HEK293 (cell line): Measurements from ENCODE around the gene BRI3.

Experiments used
- CTCF ChIA-PET: fragments of 350-600 bp; formaldehyde crosslinking; extraction: SDS; loops from one replicate; lab custom pipeline; 2021; ENCODE audit warnings: antibody characterized with exemption; lab: Yijun Ruan, JAX
- POLR2A ChIA-PET: fragments of 300-600 bp; formaldehyde crosslinking; extraction: SDS; loops from one replicate; lab custom pipeline; 2020; ENCODE audit warnings: antibody characterized with exemption, inconsistent platforms; lab: Yijun Ruan, JAX
- H3K27ac ChIP-seq: fragments of 200-500 bp; sonication (Bioruptor generic); 2 replicates; pipeline ENCODE4 v1.5.1; 2014; ENCODE audit warnings: low read depth, low read length, control low read depth, inconsistent platforms; ENCODE audit errors: extremely low read depth
- H3K36me3 ChIP-seq, 2 experiments: fragments of 200-500 bp in 1 of 2; sonication (Bioruptor generic) in 1 of 2; 1 replicate in 1 of 2; 2 replicates in 1 of 2; pipeline ENCODE4 v1.5.1; 2014 to 2017; ENCODE audit warnings: inconsistent platforms in 2 of 2, low read length in 2 of 2; ENCODE audit not compliant: control insufficient read depth in 2 of 2, insufficient read depth in 1 of 2
- H3K4me1 ChIP-seq: fragments of 200-500 bp; sonication (Bioruptor generic); 2 replicates; pipeline ENCODE4 v1.5.1; 2014; ENCODE audit warnings: mild to moderate bottlenecking, low read length, inconsistent platforms; ENCODE audit not compliant: control insufficient read depth, insufficient read depth
- H3K4me3 ChIP-seq: 2 replicates; pipeline ENCODE4 v1.5.1; 2011; ENCODE audit warnings: low read depth, mild to moderate bottlenecking, control low read depth, low read length, moderate library complexity
- H3K9me3 ChIP-seq: fragments of 200-500 bp; sonication (Bioruptor generic); 2 replicates; pipeline ENCODE4 v1.5.1; 2014; ENCODE audit warnings: low read depth, low read length, inconsistent platforms; ENCODE audit not compliant: control insufficient read depth, insufficient read depth
- CTCF ChIP-seq: fragments of 450-650 bp; formaldehyde crosslinking; IDR thresholded peaks from 2 replicates; pipeline ENCODE4 v1.5.1; 2016; ENCODE audit warnings: missing biosample characterization, missing genetic modification characterization
- GLIS2 ChIP-seq: fragments of 450-650 bp; formaldehyde crosslinking; IDR thresholded peaks from 2 replicates; pipeline ENCODE4 v1.5.1; 2016; ENCODE audit warnings: missing biosample characterization, missing genetic modification characterization
- HOXC10 ChIP-seq: sonication (generic); formaldehyde crosslinking; IDR thresholded peaks from 2 replicates; pipeline ENCODE4 v1.8.1; 2023; ENCODE audit warnings: mild to moderate bottlenecking, missing genetic modification reagents
- KLF10 ChIP-seq: fragments of 450-650 bp; IDR thresholded peaks from 2 replicates; pipeline ENCODE4 v1.5.1; 2018; ENCODE audit warnings: missing biosample characterization, mild to moderate bottlenecking, missing genetic modification characterization
- KLF8 ChIP-seq: fragments of 450-650 bp; formaldehyde crosslinking; IDR thresholded peaks from 2 replicates; pipeline ENCODE4 v1.5.1; 2016; ENCODE audit warnings: missing biosample characterization, missing genetic modification characterization
- PRDM1 ChIP-seq: fragments of 450-650 bp; formaldehyde crosslinking; IDR thresholded peaks from 2 replicates; pipeline ENCODE4; 2016; ENCODE audit warnings: missing biosample characterization, missing genetic modification characterization
- SP3 ChIP-seq: fragments of 450-650 bp; formaldehyde crosslinking; IDR thresholded peaks from 2 replicates; pipeline ENCODE4 v1.5.1; 2016; ENCODE audit warnings: missing biosample characterization, missing genetic modification characterization
- ZBTB10 ChIP-seq: fragments of 450-650 bp; formaldehyde crosslinking; IDR thresholded peaks from 2 replicates; pipeline ENCODE4 v1.5.1; 2016; ENCODE audit warnings: missing biosample characterization, missing genetic modification characterization
- ZFP37 ChIP-seq: fragments of 450-650 bp; formaldehyde crosslinking; IDR thresholded peaks from 2 replicates; pipeline ENCODE4 v1.5.1; 2016; ENCODE audit warnings: missing biosample characterization, missing genetic modification characterization
- ZIC2 ChIP-seq: fragments of 450-650 bp; formaldehyde crosslinking; IDR thresholded peaks from 2 replicates; pipeline ENCODE4 v1.5.1; 2016; ENCODE audit warnings: missing biosample characterization, missing genetic modification characterization
- ZNF184 ChIP-seq: fragments of 450-650 bp; IDR thresholded peaks from 2 replicates; pipeline ENCODE4 v1.5.1; 2018; ENCODE audit warnings: missing biosample characterization, mild to moderate bottlenecking, missing genetic modification characterization
- ZNF211 ChIP-seq: fragments of 450-650 bp; formaldehyde crosslinking; IDR thresholded peaks from 2 replicates; pipeline ENCODE4 v1.5.1; 2016; ENCODE audit warnings: low read depth, missing biosample characterization, missing genetic modification characterization
- ZNF221 ChIP-seq: fragments of 450-650 bp; formaldehyde crosslinking; IDR thresholded peaks from 2 replicates; pipeline ENCODE4 v1.5.1; 2017; ENCODE audit warnings: missing biosample characterization, missing genetic modification characterization, borderline replicate concordance
- ZNF266 ChIP-seq: fragments of 450-650 bp; formaldehyde crosslinking; IDR thresholded peaks from 2 replicates; pipeline ENCODE4 v1.5.1; 2016; ENCODE audit warnings: missing biosample characterization, missing genetic modification characterization, low read depth
- ZNF274 ChIP-seq, 2 experiments: fragments of 200-500 bp in 1 of 2; fragments of 450-650 bp in 1 of 2; sonication (Bioruptor generic) in 1 of 2; formaldehyde crosslinking in 1 of 2; IDR thresholded peaks; 2 replicates each; pipeline versions ENCODE4 v1.5.1 to v1.6.1; 2014 to 2016; ENCODE audit warnings: borderline replicate concordance in 1 of 2, inconsistent platforms in 1 of 2, low read length in 1 of 2, missing biosample characterization in 1 of 2, missing genetic modification characterization in 1 of 2
- ZNF366 ChIP-seq: fragments of 450-650 bp; formaldehyde crosslinking; conservative IDR thresholded peaks from 2 replicates; pipeline ENCODE4 v1.5.1; 2016; ENCODE audit warnings: missing biosample characterization, missing genetic modification characterization
- ZNF473 ChIP-seq: fragments of 450-650 bp; formaldehyde crosslinking; IDR thresholded peaks from 2 replicates; pipeline ENCODE4 v1.5.1; 2017; ENCODE audit warnings: missing biosample characterization, missing genetic modification characterization
- ZNF501 ChIP-seq: fragments of 450-650 bp; formaldehyde crosslinking; IDR thresholded peaks from 2 replicates; pipeline ENCODE4 v1.5.1; 2016; ENCODE audit warnings: missing biosample characterization, missing genetic modification characterization
- ZNF571 ChIP-seq: fragments of 450-650 bp; formaldehyde crosslinking; IDR thresholded peaks from 2 replicates; pipeline ENCODE4 v1.5.0; 2017; ENCODE audit warnings: missing biosample characterization, missing genetic modification characterization
- ZNF623 ChIP-seq: fragments of 450-650 bp; formaldehyde crosslinking; IDR thresholded peaks from 2 replicates; pipeline ENCODE4 v1.5.1; 2016; ENCODE audit warnings: missing biosample characterization, missing genetic modification characterization
- ZNF707 ChIP-seq: fragments of 450-650 bp; formaldehyde crosslinking; IDR thresholded peaks from 2 replicates; pipeline ENCODE4 v1.5.1; 2016; ENCODE audit warnings: missing biosample characterization, missing genetic modification characterization
- ZSCAN23 ChIP-seq: fragments of 450-650 bp; formaldehyde crosslinking; IDR thresholded peaks from 2 replicates; pipeline ENCODE4 v1.5.1; 2016; ENCODE audit warnings: missing biosample characterization, missing genetic modification characterization
- ZSCAN30 ChIP-seq: fragments of 450-650 bp; IDR thresholded peaks from 2 replicates; pipeline ENCODE4 v1.5.1; 2018; ENCODE audit warnings: missing biosample characterization, mild to moderate bottlenecking, missing genetic modification characterization, moderate library complexity
- TF ChIP-seq, protein P1 (sequence below): fragments of 450-650 bp; formaldehyde crosslinking; IDR thresholded peaks from 2 replicates; pipeline ENCODE4 v1.5.1; 2016; ENCODE audit warnings: missing biosample characterization, missing genetic modification characterization, borderline replicate concordance
- TF ChIP-seq, protein P2 (sequence below): fragments of 450-650 bp; formaldehyde crosslinking; IDR thresholded peaks from 2 replicates; pipeline ENCODE4 v1.5.1; 2016; ENCODE audit warnings: missing biosample characterization, missing genetic modification characterization
- TF ChIP-seq, protein P3 (sequence below): fragments of 450-650 bp; formaldehyde crosslinking; IDR thresholded peaks from 2 replicates; pipeline ENCODE4 v1.5.1; 2016; ENCODE audit warnings: missing biosample characterization, missing genetic modification characterization

Gene BRI3

DNA sequence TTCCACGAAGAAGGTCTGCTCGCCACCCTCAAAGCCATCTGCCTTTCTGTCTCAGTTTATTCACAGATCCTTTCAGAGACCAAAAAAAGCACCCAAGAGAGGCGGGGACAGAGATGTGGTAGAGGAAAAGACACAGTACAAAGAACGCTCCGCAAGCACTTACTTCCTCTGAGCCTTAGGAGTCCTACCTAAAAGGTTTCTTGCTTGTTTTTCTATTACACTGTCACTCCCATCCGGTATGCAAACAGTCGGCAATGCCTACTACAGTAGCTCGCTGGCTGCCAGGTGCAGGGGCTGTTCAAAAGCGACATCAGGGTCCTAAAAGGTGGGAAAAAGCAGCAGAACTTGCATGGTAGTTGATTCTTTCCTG is 30.3 kb upstream of the BRI3 start (continued):
- TF ChIP-seq, protein P1, sequence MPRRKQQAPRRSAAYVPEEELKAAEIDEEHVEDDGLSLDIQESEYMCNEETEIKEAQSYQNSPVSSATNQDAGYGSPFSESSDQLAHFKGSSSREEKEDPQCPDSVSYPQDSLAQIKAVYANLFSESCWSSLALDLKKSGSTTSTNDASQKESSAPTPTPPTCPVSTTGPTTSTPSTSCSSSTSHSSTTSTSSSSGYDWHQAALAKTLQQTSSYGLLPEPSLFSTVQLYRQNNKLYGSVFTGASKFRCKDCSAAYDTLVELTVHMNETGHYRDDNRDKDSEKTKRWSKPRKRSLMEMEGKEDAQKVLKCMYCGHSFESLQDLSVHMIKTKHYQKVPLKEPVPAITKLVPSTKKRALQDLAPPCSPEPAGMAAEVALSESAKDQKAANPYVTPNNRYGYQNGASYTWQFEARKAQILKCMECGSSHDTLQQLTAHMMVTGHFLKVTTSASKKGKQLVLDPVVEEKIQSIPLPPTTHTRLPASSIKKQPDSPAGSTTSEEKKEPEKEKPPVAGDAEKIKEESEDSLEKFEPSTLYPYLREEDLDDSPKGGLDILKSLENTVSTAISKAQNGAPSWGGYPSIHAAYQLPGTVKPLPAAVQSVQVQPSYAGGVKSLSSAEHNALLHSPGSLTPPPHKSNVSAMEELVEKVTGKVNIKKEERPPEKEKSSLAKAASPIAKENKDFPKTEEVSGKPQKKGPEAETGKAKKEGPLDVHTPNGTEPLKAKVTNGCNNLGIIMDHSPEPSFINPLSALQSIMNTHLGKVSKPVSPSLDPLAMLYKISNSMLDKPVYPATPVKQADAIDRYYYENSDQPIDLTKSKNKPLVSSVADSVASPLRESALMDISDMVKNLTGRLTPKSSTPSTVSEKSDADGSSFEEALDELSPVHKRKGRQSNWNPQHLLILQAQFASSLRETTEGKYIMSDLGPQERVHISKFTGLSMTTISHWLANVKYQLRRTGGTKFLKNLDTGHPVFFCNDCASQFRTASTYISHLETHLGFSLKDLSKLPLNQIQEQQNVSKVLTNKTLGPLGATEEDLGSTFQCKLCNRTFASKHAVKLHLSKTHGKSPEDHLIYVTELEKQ (tag by site-specific recombination) = no peak
- TF ChIP-seq, protein P2, sequence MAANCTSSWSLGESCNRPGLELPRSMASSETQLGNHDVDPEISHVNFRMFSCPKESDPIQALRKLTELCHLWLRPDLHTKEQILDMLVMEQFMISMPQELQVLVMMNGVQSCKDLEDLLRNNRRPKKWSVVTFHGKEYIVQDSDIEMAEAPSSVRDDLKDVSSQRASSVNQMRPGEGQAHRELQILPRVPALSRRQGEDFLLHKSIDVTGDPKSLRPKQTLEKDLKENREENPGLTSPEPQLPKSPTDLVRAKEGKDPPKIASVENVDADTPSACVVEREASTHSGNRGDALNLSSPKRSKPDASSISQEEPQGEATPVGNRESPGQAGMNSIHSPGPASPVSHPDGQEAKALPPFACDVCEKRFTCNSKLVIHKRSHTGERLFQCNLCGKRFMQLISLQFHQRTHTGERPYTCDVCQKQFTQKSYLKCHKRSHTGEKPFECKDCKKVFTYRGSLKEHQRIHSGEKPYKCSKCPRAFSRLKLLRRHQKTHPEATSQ (tag by site-specific recombination) = no peak
- no peak for TF ChIP-seq ZNF366 (tag by site-specific recombination)
- TF ChIP-seq ZNF707 (tag by site-specific recombination) = no peak

- H3K27ac ChIP-seq = peak within 1 kb of the TSS; percentile 67
- ChIA-PET CTCF (interaction anchor here (0.5 to 1.1 kb wide), 3 partner anchors 10 to 272 kb away, joined by 3 to 4 read pairs (median 3); no protein-coding TSS in a partner anchor), POLR2A (no interaction called here)
- H3K4me1 ChIP-seq = peaks cover 2% of the 10 kb centered on the region; the same call in 1 of the 2 replicates
- peak within 1 kb of the TSS; percentile 92 for H3K4me3 ChIP-seq
- H3K36me3 ChIP-seq = peaks cover 4 to 9% of the 10 kb centered on the region in 2 experiments
- H3K9me3 ChIP-seq = no peaks in the 10 kb centered on the region
- TF ChIP-seq GLIS2 (tag by site-specific recombination) (peak; percentile 99), CTCF (tag by site-specific recombination) (no peak), ZBTB10 (tag by site-specific recombination) (no peak), SP3 (peak; percentile 91), ZNF501 (tag by site-specific recombination) (no peak; the same call in 1 of the 2 replicates), ZNF571 (no peak), ZFP37 (tag by site-specific recombination) (peak; percentile 25; the same call in 1 of the 2 replicates), ZNF473 (no peak), ZNF623 (no peak), PRDM1 (tag by site-specific recombination) (no peak), ZNF266 (tag by site-specific recombination) (no peak), ZNF221 (no peak), ZNF211 (tag by site-specific recombination) (no peak), KLF8 (tag by site-specific recombination) (peak; percentile 83), ZNF184 (no peak), KLF10 (tag by site-specific recombination) (peak; percentile 88), HOXC10 (CRISPR knock-in tag) (no peak), ZIC2 (tag by site-specific recombination) (peak; percentile 79), ZSCAN23 (tag by site-specific recombination) (no peak), ZSCAN30 (0 out of 2 replicates have a peak, but pooled peaks have one; percentile 45), ZNF274 (IDR thresholded peaks at IDR 0.05; ENCODE audit: low read length) (no peak), ZNF274 (tag by site-specific recombination; IDR thresholded peaks at IDR 0.05; ENCODE audit: borderline replicate concordance) (no peak)
- TF ChIP-seq, protein P3, sequence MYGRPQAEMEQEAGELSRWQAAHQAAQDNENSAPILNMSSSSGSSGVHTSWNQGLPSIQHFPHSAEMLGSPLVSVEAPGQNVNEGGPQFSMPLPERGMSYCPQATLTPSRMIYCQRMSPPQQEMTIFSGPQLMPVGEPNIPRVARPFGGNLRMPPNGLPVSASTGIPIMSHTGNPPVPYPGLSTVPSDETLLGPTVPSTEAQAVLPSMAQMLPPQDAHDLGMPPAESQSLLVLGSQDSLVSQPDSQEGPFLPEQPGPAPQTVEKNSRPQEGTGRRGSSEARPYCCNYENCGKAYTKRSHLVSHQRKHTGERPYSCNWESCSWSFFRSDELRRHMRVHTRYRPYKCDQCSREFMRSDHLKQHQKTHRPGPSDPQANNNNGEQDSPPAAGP (tag by site-specific recombination) = no peak
Observed at GRCh38 chr7:98251601-98252424, 29.7 kb upstream of the BRI3 start, which contains the start of gene TECPR1. Gene TECPR1, minus strand, starts transcription at chr7:98252232. Its CDS starts 6,086 bp downstream, at chr7:98246146.
